HG02763 (cell line): Measurements from ENCODE around the gene MUC21.
"Not testable (repeated sequence)": the region's sequence is repeated elsewhere in the genome, so short reads cannot be mapped to it uniquely, and the experiment has no call there.

Source experiments
- ATAC-seq: cut with Tn5 transposase; IDR thresholded peaks from one replicate; pipeline ENCODE4 v1.9.1; 2021; ENCODE audit warnings: mild to moderate bottlenecking, moderate library complexity; ENCODE audit not compliant: unreplicated experiment

The MUC21 gene

DNA sequence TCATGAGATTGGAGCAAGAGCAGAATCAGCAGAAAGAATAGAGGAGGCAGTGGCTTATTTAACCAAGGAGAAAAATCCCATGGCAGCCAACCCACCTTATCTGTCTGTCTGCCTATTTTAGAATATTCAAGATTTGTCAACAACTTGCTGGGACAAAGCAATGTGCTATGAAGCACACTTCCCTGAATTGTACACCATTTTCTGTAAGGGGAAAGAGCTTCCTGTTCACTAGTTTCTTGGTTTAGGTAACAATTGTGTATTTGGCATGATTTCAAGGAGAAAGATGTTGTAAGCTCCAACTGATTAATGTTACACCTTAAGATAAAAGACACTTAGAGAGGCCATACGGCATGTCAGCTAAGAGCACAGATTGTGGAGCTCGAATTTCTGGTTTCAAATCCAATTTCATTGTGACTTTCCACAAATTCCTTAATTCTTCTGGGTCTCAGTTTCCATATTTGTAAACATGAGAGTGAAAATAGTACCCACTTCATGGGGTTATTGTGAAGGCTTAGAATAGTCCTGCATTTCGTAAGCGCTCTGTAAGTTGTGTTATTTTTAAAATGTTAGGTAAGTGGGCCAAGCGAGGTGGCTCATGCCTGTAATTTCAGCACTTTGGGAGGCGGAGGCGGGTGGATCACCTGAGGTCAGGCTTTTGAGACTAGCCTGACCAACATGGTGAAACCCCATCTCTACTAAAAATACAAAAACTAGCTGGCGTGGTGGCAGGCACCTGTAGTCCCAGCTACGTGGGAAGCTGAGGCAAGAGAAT is 21.9 kb downstream of the MUC21 start:
- ATAC-seq = no peak

DNA sequence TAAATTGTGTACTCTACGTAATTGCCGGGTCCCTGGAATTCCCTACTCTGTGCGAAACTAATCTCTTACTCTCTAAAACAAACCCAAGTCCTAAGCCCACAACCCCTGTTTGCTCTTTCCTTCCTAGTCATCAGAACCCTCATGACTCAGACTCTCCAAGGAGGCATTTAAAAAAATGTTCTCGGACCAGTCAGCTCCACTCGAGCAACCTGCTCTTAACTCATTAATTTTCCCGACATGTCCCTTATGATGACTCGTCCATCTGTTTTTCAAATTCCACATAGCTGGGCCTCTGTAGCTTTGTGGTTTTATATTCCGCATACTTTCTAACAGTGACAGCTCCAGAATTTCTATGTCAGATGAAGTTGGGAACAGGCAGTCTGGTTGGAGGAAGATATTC is 24.2 kb downstream of the MUC21 start:
- ATAC-seq = no peak

DNA sequence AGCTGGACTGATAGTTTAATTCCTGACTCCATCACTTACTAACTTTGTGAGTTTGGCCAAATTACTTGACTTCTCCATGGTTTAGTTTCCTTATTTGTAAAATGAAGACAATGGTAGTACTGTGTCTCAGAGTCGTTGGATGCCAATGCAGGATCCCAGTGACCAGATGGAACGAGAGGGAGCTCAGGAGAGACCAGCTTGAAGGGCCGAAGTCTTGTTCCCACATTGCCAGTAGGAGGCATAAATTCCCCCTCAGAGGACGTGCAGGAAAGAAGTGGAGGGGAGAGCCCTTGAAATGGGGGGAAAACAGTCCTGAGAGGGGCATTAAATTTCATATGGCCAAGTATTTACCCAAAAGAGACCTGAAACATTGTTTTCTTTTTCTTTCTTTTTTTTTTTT is 24.6 kb downstream of the MUC21 start:
- ATAC-seq = no peak

DNA sequence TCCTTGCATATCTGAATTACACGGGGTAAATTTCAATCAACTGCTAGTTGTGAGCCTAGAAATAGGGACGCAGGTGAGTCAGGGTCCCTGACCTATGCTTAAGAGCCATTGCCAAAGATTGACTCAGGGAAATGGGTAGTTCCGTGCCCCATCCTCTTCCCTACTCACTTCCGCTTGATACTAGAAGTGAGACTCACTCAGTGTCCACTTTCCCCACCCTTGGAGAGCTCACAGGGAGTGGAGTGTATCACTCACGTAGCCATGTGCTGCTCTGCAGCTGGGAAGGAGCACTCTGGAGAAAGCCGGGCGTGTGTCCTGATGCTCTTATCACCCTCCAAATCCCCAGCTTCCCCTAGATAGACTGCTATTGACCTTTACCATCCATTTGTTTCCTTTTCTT is 26.2 kb downstream of the MUC21 start:
- no peak for ATAC-seq

- ATAC-seq = no peak
These were observed 27.0 kb downstream of the MUC21 start, which contains the start of gene MUC22 for GRCh38 chr6:31010393-31011060. MUC22 (plus strand) TSS chr6:31010474; CDS start chr6:31010707, 233 bp downstream.

DNA sequence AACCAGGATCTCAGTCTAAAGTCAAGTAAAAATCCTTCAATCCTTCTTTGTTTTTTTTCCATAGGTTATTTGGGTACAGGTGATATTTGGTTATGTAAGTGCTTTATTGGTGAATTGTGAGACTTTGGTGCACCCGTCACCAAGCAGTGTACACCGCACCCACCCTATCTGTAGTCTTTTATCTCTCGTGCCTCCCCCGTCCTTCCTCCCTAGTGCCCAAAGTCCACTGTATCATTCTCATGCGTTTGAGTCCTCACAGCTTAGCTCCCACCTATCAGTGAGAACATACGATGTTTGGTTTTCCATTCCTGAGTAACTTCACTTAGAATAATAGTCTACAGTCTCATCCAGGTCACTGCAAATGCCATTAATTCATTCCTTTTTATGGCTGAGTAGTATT is 27.6 kb downstream of the MUC21 start:
- no peak for ATAC-seq

DNA sequence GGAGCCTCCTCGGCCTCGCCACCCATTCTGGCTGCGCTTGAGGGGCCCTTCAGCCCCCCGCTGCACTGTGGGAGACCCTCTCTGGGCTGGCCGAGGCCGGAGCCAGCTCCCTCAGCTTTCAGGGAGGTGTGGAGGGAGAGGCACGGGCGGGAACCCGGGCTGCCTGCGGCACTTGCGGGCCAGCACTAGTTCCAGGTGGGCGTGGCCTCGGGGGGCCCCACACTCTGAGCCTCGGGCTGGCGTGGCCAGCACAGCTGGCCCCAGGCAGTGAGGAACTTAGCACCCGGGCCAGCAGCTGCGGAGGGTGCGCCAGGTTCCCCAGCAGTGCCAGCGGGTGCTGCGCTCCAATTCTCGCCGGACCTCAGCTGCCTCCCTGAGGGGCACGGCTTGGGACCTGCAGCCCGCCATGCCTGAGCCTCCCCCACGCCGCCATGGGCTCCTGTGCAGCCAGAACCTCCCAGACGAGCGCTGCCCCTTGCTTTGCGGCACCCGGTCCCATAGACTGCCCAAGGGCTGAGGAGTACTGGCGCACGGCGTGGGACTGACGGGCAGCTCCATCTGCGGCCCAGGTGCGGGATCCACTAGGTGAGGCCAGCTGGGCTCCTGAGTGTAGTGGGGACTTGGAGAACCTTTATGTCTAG is 33.3 kb downstream of the MUC21 start:
- no peak for ATAC-seq

- not testable (repeated sequence) for ATAC-seq
These were observed 33.9 kb downstream of the MUC21 start for GRCh38 chr6:31017436-31017835.

- ATAC-seq = no peak
These were observed 36.5 kb downstream of the MUC21 start for GRCh38 chr6:31020057-31020456.

DNA sequence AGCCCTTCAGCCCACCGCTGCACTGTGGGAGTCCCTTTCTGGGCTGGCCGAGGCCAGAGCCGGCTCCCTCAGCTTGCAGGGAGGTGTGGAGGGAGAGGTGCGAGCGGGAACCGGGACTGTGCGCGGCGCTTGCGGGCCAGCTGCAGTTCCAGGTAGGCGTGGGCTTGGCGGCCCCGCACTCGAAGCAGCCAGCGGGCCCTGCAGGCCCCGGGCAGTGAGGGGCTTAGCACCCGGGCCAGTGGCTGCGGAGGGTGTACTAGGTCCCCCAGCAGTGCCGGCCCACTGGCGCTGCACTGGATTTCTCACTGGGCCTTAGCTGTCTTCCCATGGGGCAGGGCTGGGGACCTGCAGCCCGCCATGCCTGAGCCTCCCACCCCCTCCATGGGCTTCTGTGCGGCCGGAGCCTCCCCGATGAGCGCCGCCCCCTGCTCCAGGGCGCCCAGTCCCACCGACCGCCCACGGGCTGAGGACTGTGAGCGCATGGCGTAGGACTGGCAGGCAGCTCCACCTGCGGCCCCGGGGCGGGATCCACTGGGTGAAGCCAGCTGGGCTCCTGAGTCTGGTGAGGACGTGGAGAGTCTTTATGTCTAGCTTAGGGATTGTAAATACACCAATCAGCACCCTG is 37.2 kb downstream of the MUC21 start:
- not testable (repeated sequence) for ATAC-seq

GRCh38 chr6:31021705-31022531 is 38.4 kb downstream of the MUC21 start:
- ATAC-seq = not testable (repeated sequence)

- no peak for ATAC-seq
These were observed 42.1 kb downstream of the MUC21 start for GRCh38 chr6:31025595-31025994.

- ATAC-seq = no peak
These were observed 47.6 kb downstream of the MUC21 start for GRCh38 chr6:31031095-31031494.

GRCh38 chr6:31033075-31033474 is 49.6 kb downstream of the MUC21 start:
- ATAC-seq = no peak

- ATAC-seq = no peak
These were observed 52.5 kb downstream of the MUC21 start for GRCh38 chr6:31035862-31036497.

GRCh38 chr6:31037169-31037568 is 53.7 kb downstream of the MUC21 start:
- no peak for ATAC-seq

GRCh38 chr6:31037682-31038081 is 54.2 kb downstream of the MUC21 start:
- ATAC-seq = no peak

DNA sequence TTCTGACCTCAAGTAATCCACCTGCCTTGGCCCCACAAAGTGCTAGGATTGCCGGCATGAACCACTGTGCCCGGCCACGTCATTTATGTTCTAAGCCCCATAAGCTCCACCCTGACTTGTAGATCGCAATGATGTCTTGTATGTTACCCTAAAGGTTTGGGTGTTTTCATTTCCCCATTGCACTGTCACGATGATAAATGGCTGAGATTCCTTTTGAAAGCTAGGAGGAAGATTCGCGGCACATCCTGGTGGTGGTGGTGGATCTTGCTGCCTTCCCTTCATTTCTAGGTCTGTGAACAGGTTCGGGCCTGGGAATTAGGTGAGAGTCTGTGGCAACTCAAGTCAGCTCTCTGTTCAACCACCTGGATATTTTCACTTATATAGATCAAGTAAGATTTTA is 55.0 kb downstream of the MUC21 start:
- ATAC-seq = no peak
